ENCODE data around the gene POTEF. TPM values are rescaled to one million over a fixed set of nuclear protein-coding genes. Genes with fewer than 3 reads are reported as not detected.
"Not testable (repeated sequence)": the region's sequence is repeated elsewhere in the genome, so short reads cannot be mapped to it uniquely, and the experiment has no call there.

The POTEF gene
- total RNA-seq, 2 donors from 2014 or later, result not detected

- no peak for ATAC-seq (ENCODE audit: insufficient number of reproducible peaks, low FRiP score, low read depth)
- TF ChIP-seq CTCF (IDR thresholded peaks at IDR 0.05), result no peak
- no peak for DNase-seq (ENCODE audit: low spot score)
- no peak overlapping the region for H3K27ac ChIP-seq
- no peaks in the 10 kb centered on the region for H3K9me3 ChIP-seq
- H3K4me1 ChIP-seq (ENCODE audit: control insufficient read depth in 1 of 2, low read depth in 2 of 2), result no peaks in the 10 kb centered on the region
- H3K36me3 ChIP-seq, result peaks cover 17% of the 10 kb centered on the region
- no peak overlapping the region for H3K4me3 ChIP-seq
- H3K27me3 ChIP-seq (replicated peaks; ENCODE audit: insufficient read depth), result no peaks in the 10 kb centered on the region
These were observed 26.0 kb upstream of the POTEF start for GRCh38 chr2:130154773-130155765.

- H3K36me3 ChIP-seq, result peaks cover 17% of the 10 kb centered on the region
- not testable (repeated sequence) for DNase-seq (ENCODE audit: low spot score); H3K27me3 ChIP-seq (replicated peaks; ENCODE audit: insufficient read depth)
These were observed 25.4 kb upstream of the POTEF start for GRCh38 chr2:130154423-130154770.

GRCh38 chr2:130153721-130154422 is 24.9 kb upstream of the POTEF start:
- H3K4me1 ChIP-seq (ENCODE audit: control insufficient read depth in 1 of 2, low read depth in 2 of 2); ATAC-seq (ENCODE audit: insufficient number of reproducible peaks, low FRiP score, low read depth); H3K4me3 ChIP-seq; DNase-seq (ENCODE audit: low spot score); H3K27me3 ChIP-seq (replicated peaks; ENCODE audit: insufficient read depth); H3K9me3 ChIP-seq; H3K27ac ChIP-seq: not testable (repeated sequence)
- peaks cover 17% of the 10 kb centered on the region for H3K36me3 ChIP-seq

More at GRCh38 chr2:130154423-130154770, 25.4 kb upstream of the POTEF start:
- not testable (repeated sequence) for ATAC-seq (ENCODE audit: insufficient number of reproducible peaks, low FRiP score, low read depth); H3K9me3 ChIP-seq; H3K4me3 ChIP-seq; H3K27ac ChIP-seq; H3K4me1 ChIP-seq (ENCODE audit: control insufficient read depth in 1 of 2, low read depth in 2 of 2)

- peaks cover 17% of the 10 kb centered on the region for H3K36me3 ChIP-seq
- no peak for TF ChIP-seq CTCF (IDR thresholded peaks at IDR 0.05)
- H3K27ac ChIP-seq, result no peak overlapping the region
- no peak overlapping the region for H3K4me3 ChIP-seq
- no peak for DNase-seq (ENCODE audit: low spot score)
- H3K27me3 ChIP-seq (replicated peaks; ENCODE audit: insufficient read depth), result no peaks in the 10 kb centered on the region
- no peak for ATAC-seq (ENCODE audit: insufficient number of reproducible peaks, low FRiP score, low read depth)
- no peaks in the 10 kb centered on the region for H3K4me1 ChIP-seq (ENCODE audit: control insufficient read depth in 1 of 2, low read depth in 2 of 2)
- H3K9me3 ChIP-seq, result no peaks in the 10 kb centered on the region
These were observed 24.0 kb upstream of the POTEF start for GRCh38 chr2:130152816-130153595.

- H3K36me3 ChIP-seq, result peaks cover 17% of the 10 kb centered on the region
- ATAC-seq (ENCODE audit: insufficient number of reproducible peaks, low FRiP score, low read depth), result not testable (repeated sequence)
These were observed 23.3 kb upstream of the POTEF start for GRCh38 chr2:130152136-130152815.

GRCh38 chr2:130151145-130151512 is 22.1 kb upstream of the POTEF start:
- not testable (repeated sequence) for H3K27ac ChIP-seq; DNase-seq (ENCODE audit: low spot score)
- H3K36me3 ChIP-seq, result peaks cover 17% of the 10 kb centered on the region

More at GRCh38 chr2:130152136-130152815, 23.3 kb upstream of the POTEF start:
- H3K4me1 ChIP-seq (ENCODE audit: control insufficient read depth in 1 of 2, low read depth in 2 of 2); H3K4me3 ChIP-seq; H3K27me3 ChIP-seq (replicated peaks; ENCODE audit: insufficient read depth); H3K9me3 ChIP-seq; DNase-seq (ENCODE audit: low spot score); H3K27ac ChIP-seq: not testable (repeated sequence)

More at GRCh38 chr2:130151145-130151512, 22.1 kb upstream of the POTEF start:
- not testable (repeated sequence) for ATAC-seq (ENCODE audit: insufficient number of reproducible peaks, low FRiP score, low read depth); H3K27me3 ChIP-seq (replicated peaks; ENCODE audit: insufficient read depth); H3K9me3 ChIP-seq; H3K4me1 ChIP-seq (ENCODE audit: control insufficient read depth in 1 of 2, low read depth in 2 of 2); H3K4me3 ChIP-seq

Data from thoracic aorta (tissue), 2 donors.